K562 (cell line): Measurements from ENCODE around the gene ARHGAP24.

Experiments used
- CAMTA2 ChIP-seq: fragments of 250-450 bp; sonication (Bioruptor Pico); conservative IDR thresholded peaks from 2 replicates; pipeline ENCODE4 v1.5.1; 2022
- CTCF ChIP-seq, 3 experiments: IDR thresholded peaks in 2 of 3; conservative IDR thresholded peaks in 1 of 3; 2 replicates each; pipeline ENCODE4 v1.5.1; 2011 to 2012; ENCODE audit warnings: low read length in 3 of 3, mild to moderate bottlenecking in 3 of 3, control low read depth in 2 of 3, improper control_type of control experiment in 1 of 3, inconsistent platforms in 1 of 3, low read depth in 1 of 3, mixed read lengths in 1 of 3, moderate library complexity in 1 of 3; ENCODE audit not compliant: insufficient read depth in 2 of 3
- NFXL1 ChIP-seq: fragments of 450-650 bp; formaldehyde crosslinking; IDR thresholded peaks from 2 replicates; pipeline ENCODE4 v1.4.0; 2021; ENCODE audit warnings: mild to moderate bottlenecking
- PTRF ChIP-seq: fragments of 450-650 bp; IDR thresholded peaks from 2 replicates; pipeline ENCODE4 v1.6.1; 2016; ENCODE audit warnings: mild to moderate bottlenecking, missing genetic modification characterization, missing compliant biosample characterization

GRCh38 chr4:85907001-85907400 lies 432.1 kb downstream of the ARHGAP24 start:
- TF ChIP-seq PTRF (no peak), NFXL1 (CRISPR knock-in tag) (no peak), CAMTA2 (CRISPR knock-in tag) (no peak), CTCF (IDR thresholded peaks at IDR 0.05 in 2 of 3, conservative IDR thresholded peaks at IDR 0.05 in 1 of 3; ENCODE audit: insufficient read depth in 2 of 3, low read depth in 1 of 3, low read length in 3 of 3) (no peak)
